Lower lobe of right lung (tissue), 2 donors: Measurements from ENCODE around the gene UQCRHL. TPM values are rescaled to one million over a fixed set of nuclear protein-coding genes. Genes with fewer than 3 reads are reported as not detected.
A peak's percentile ranks its signal among the peaks of the same experiment; 100 is the strongest.

Source experiments
- ATAC-seq, 2 donors: fragments of 200-7000 bp; cut with Tn5 transposase; one replicate each; pipeline ENCODE4 v1.9.1; 2020 to 2022; ENCODE audit warnings: mild to moderate bottlenecking in 2 of 2, moderate library complexity in 2 of 2
- DNase-seq: peaks from one replicate; pipeline ENCODE4 v3.0.0-alpha.2; 2020
- H3K27ac ChIP-seq: fragments of 200-600 bp; one replicate; pipeline ENCODE4 v1.8.0; 2022
- H3K27me3 ChIP-seq: fragments of 200-600 bp; one replicate; pipeline ENCODE4 v1.8.0; 2022; ENCODE audit warnings: low read depth
- H3K36me3 ChIP-seq: fragments of 200-600 bp; one replicate; pipeline ENCODE4 v1.8.0; 2022; ENCODE audit warnings: mild to moderate bottlenecking
- H3K4me1 ChIP-seq: fragments of 200-600 bp; one replicate; pipeline ENCODE4 v1.8.0; 2022
- H3K4me3 ChIP-seq: fragments of 200-600 bp; one replicate; pipeline ENCODE4 v1.8.0; 2022; ENCODE audit warnings: mild to moderate bottlenecking
- H3K9me3 ChIP-seq: fragments of 200-600 bp; one replicate; pipeline ENCODE4 v1.8.0; 2022
- CTCF ChIP-seq: fragments of 200-600 bp; IDR thresholded peaks from one replicate; pipeline ENCODE4 v1.8.0; 2022; ENCODE audit warnings: antibody characterized with exemption, mild to moderate bottlenecking
- intact Hi-C: fragments of 100-400 bp; cut with DNase I; formaldehyde crosslinking; loops from one replicate; pipeline ENCODE4 v1.11.0; 2022
- total RNA-seq: library from RNA; stranded (reverse); fragmentation: NEBNext Ultra II Directional; extraction: Animal tissue kit (Norgen Biotek cat#: 25700); gene quantifications from one replicate; pipeline ENCODE4 v1.2.1, GENCODE V29; 2021
- donor health status: DM: no; HTN: yes; CAD: no; lungs with severe emphysema.

UQCRHL gene
- total RNA-seq, 1 donor from 2014 or later: 1.1 TPM

GRCh38 chr1:15825800-15826199, 18.4 kb upstream of the UQCRHL start:
- ATAC-seq (peak in 1 of 2 donors; percentile 64), DNase-seq (no peak)
- Histone ChIP-seq H3K9me3 (no peaks in the 10 kb centered on the region), H3K4me1 (peaks cover 20% of the 10 kb centered on the region), H3K36me3 (no peaks in the 10 kb centered on the region), H3K4me3 (no peak overlapping the region), H3K27ac (no peak overlapping the region), H3K27me3 (no peaks in the 10 kb centered on the region)
- intact Hi-C loops: no loop called here
- no peak for TF ChIP-seq CTCF

- no peaks in the 10 kb centered on the region for H3K36me3 ChIP-seq
- intact Hi-C loops: no loop called here
- no peak for TF ChIP-seq CTCF
- no peak overlapping the region for H3K4me3 ChIP-seq
- ATAC-seq (no peak), DNase-seq (no peak)
- H3K9me3 ChIP-seq: no peaks in the 10 kb centered on the region
- no peaks in the 10 kb centered on the region for H3K27me3 ChIP-seq
- H3K4me1 ChIP-seq: peaks cover 5% of the 10 kb centered on the region
- H3K27ac ChIP-seq: no peak overlapping the region
These were observed 13.0 kb upstream of the UQCRHL start for GRCh38 chr1:15820478-15820877.

- intact Hi-C loops: loop anchor here (10.0 kb wide), 1 partner anchor 178 kb away; no protein-coding TSS in a partner anchor
- no peak for TF ChIP-seq CTCF
- no peak for DNase-seq
- no peaks in the 10 kb centered on the region for H3K36me3 ChIP-seq
- H3K27me3 ChIP-seq: no peaks in the 10 kb centered on the region
- H3K4me3 ChIP-seq: no peak overlapping the region
- no peak overlapping the region for H3K27ac ChIP-seq
- no peaks in the 10 kb centered on the region for H3K9me3 ChIP-seq
- ATAC-seq: no peak
- H3K4me1 ChIP-seq: peaks cover 8% of the 10 kb centered on the region
These were observed 9.2 kb upstream of the UQCRHL start for GRCh38 chr1:15816674-15817073.

GRCh38 chr1:15810073-15810472, 2.6 kb upstream of the UQCRHL start:
- no peaks in the 10 kb centered on the region for H3K4me1 ChIP-seq
- no peak overlapping the region for H3K4me3 ChIP-seq
- TF ChIP-seq CTCF: no peak
- no peaks in the 10 kb centered on the region for H3K27me3 ChIP-seq
- H3K27ac ChIP-seq: no peak overlapping the region
- ATAC-seq: no peak
- no peaks in the 10 kb centered on the region for H3K9me3 ChIP-seq
- no peak for DNase-seq
- no peaks in the 10 kb centered on the region for H3K36me3 ChIP-seq
- intact Hi-C loops: loop anchor here (10.0 kb wide), 1 partner anchor 185 kb away; no protein-coding TSS in a partner anchor

- intact Hi-C loops: no loop called here
- no peak overlapping the region for H3K4me3 ChIP-seq
- no peak for ATAC-seq
- H3K27me3 ChIP-seq: no peaks in the 10 kb centered on the region
- H3K9me3 ChIP-seq: no peaks in the 10 kb centered on the region
- no peaks in the 10 kb centered on the region for H3K36me3 ChIP-seq
- no peaks in the 10 kb centered on the region for H3K4me1 ChIP-seq
- no peak for DNase-seq
- no peak for TF ChIP-seq CTCF
- no peak overlapping the region for H3K27ac ChIP-seq
These were observed 1.5 kb upstream of the UQCRHL start for GRCh38 chr1:15808955-15809354.

- Histone ChIP-seq H3K4me1 (no peaks in the 10 kb centered on the region), H3K9me3 (no peaks in the 10 kb centered on the region), H3K36me3 (no peaks in the 10 kb centered on the region), H3K27me3 (no peaks in the 10 kb centered on the region), H3K27ac (no peak overlapping the region), H3K4me3 (no peak overlapping the region)
- no peak for TF ChIP-seq CTCF
- DNase-seq (no peak), ATAC-seq (no peak)
- intact Hi-C loops: no loop called here
These were observed 328 bp downstream of the UQCRHL start for GRCh38 chr1:15807121-15807520.
